HG03521 (cell line): ENCODE data around the gene ST6GALNAC2.
"Not testable (repeated sequence)": the region's sequence is repeated elsewhere in the genome, so short reads cannot be mapped to it uniquely, and the experiment has no call there.

ENCODE experiments used
- ATAC-seq: cut with Tn5 transposase; IDR thresholded peaks from one replicate; pipeline ENCODE4 v1.9.1; 2021; ENCODE audit warnings: mild to moderate bottlenecking, moderate library complexity; ENCODE audit not compliant: unreplicated experiment

ST6GALNAC2 gene

DNA sequence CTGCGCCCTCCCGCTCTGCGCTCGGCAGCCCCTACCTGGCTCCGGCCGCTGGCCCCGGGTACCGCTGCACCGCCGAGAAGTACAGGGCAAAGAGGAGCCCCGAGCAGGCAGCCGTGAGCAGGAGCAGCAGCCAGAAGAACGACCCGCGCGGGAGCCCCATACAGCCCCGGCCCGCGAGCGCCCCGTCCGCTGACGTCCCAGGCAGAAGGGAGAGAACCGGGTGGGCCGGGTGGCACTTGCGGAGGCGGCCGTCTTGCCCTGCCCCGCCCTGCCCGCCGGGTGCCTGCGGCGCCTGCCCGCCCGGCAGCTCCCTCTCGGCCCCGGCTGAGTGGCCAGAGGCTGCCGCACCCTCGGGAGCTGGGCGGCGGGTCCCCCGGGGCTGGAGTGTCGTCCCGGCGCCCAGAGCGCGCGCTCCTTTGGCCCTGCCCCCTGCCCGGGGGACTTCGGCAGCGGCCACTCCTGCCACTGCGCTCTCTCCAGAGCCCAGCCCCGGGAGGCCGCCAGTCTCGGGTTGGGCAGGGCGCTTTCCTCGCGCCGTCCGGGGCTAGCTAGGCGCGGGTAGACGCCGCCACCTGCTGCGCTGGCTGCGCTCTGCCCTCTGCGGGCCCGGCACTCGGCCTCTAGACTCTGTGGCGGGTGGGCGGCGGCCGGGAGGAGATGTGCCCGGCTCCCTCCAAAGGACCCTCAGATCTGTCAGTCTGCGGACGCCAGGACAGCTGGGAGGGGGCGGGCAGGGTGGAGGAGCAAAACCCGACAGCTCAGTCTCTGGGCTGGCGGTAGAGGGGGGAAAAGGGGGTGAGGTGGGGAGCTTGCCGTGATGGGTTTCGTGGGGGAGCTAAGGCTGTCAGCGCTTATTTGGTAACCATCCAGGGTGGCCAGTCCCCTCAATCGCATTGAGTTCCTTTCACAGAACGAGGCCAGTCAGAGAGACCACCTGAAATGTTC, at the start of gene ST6GALNAC2:
TSS of gene ST6GALNAC2 (minus strand) at position 212 of the 945 bp plus-strand sequence. CDS start at position 160, 52 bp downstream.
- no peak for ATAC-seq

DNA sequence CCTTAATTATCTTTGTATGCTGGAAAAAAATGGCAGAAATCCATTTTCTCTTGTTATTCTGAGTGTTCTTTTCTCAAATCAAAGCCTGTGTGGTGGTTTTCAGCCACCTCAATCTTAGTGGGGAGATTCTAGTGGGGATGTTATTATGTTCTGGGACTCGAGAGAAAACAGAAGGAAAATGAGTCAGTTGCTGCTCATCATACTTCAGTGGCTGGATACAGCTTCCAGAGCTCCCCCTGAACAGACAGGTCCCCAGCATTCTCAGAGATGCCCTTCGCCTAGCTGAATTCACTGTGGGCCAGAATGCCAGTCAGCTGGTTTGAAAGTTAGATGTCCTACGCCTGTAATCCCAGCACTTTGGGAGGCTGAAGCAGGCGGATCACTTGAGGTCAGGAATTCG, 49.4 kb upstream of the ST6GALNAC2 start:
- ATAC-seq: no peak

DNA sequence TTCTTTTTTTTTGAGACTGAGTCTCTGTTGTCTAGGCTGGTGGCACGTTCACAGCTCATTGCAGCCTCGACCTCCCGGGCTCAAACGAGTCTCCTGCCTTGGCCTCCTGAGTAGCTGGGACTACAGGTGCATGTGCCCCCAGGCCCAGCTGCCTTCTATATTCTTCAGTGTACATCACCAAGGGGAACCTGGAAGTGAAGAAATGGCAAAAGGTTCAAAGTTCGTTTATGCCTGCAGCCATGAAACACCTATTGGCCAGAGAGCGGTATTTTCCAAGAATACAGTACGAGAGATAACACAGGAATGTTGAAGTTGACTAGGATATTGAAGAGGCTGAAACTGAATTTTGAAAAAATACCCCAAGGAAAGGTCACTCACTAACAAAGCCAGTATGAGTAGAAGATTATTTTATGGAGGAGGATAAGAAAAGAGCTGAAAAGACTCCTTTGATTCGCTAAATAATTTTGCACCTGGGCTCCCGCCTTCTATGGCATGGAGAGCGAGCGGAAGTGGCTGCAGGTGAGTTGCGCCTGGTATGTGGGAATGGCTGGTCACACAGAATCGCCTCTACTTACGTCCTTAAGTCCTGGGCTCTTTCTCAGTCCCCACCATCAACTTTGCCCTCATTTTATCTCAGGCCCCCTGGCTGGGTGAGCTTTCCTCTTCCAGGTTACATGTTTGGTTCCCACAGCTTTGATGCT, 48.1 kb upstream of the ST6GALNAC2 start:
- no peak for ATAC-seq

DNA sequence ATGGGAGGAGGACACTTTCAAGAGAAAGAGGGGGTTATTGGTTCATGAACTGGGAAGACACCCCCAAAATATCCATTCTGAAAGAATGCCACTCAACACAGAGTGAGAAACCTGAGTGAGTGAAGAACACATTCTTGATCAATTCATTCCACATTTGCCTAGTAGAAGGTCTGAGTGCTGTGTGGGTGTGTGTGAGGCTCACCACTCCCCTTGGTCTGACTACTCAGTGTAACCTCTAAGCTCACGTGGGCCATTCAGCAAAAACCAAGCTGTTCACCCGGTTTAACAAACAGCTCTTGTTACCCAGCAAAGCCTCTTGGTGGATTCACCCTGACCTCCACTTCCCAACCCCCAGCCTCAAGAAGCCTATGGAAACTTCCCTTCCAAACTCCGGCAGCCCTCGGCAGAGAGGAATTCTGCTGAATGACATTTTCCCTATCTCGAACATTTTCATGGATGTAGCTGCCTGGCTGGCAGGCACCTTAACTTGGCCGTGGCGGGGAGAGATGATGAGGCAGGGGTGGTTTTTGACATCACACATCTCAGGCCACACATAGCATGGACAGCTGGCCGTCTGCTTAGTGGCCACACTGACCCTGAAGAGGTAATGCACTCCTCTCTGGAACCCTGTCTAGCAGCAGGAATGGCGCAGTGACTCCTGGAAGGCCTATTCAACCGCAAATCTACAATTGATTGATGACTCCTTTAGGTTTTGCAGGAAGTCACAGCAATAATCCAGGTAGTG, 46.3 kb upstream of the ST6GALNAC2 start:
- no peak for ATAC-seq

DNA sequence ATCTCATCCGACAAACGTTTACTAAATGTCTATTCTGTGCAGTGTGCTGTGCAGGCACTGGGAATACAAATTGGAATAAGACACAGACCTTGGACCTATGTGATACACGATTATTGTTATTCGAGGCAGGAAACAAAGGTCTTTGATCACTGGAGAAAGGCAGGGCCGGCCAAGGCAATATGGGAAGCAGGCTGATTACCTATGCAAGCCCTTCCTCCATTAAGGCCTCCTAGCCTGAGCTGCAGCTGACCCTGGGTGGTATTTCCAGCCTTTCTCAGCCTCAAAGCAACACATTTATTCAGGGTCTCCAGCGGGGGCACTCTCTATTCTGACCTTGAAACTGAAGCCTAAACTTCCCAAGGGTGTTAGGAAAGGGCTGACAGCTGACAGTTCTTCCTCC, 44.5 kb upstream of the ST6GALNAC2 start:
- ATAC-seq: no peak

DNA sequence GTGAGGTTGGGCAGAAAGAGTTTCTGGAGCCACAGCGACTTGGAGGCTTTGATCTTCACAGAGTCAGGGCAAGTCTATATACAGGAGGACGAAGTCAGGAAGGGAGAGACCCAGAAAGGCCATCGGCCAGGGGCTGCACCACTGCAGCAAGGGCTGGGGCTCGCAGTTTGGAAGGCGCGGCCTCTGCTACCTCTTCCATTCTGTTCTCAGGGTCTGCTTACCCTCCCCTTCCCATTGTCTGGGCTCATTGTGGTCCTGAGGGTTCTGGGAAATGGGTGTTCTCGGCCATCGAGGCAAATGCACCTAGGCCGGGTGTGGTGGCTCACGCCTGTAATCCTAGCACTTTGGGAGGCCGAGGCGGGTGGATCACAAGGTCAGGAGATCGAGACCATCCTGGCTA, 41.9 kb upstream of the ST6GALNAC2 start:
- ATAC-seq: no peak

DNA sequence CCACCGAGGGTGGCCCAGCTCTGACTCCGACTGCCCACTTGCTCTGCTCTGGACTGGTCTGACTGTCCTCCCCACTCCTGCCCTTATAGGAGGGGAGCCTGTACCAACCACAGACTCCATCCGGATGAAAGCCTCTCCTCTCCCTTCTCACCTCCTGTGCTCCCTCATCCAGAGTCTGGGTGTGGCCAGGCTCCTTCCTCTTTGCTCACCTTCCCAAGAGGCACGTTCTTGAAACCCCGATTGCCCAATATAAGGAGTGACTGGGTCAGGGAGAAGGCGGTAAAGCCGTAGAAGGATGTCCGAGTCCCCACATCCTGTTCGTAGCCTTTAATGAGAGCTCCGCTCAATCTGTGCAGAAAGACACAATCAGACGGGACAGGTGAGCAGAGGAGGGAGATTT, 40.8 kb upstream of the ST6GALNAC2 start:
- no peak for ATAC-seq

DNA sequence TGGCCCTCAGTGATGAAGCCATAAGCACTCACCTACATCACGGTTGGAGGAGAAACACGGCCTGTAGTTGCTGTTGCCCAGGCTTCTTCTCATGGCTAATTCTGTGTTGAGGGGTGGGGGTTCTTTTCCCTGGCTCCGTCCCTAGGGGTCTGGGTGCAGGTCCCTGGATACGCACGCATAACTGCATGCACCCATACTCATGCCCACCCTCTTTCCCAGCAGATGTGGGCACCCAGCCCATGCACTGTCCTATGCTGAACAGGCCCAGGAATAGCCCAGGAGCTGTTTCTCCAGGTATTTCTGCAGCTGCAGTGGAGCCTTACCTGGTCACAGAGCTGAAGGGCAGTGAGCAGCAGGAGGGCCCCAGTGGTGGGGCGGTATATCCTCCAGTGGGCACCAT, 39.8 kb upstream of the ST6GALNAC2 start:
- no peak for ATAC-seq

DNA sequence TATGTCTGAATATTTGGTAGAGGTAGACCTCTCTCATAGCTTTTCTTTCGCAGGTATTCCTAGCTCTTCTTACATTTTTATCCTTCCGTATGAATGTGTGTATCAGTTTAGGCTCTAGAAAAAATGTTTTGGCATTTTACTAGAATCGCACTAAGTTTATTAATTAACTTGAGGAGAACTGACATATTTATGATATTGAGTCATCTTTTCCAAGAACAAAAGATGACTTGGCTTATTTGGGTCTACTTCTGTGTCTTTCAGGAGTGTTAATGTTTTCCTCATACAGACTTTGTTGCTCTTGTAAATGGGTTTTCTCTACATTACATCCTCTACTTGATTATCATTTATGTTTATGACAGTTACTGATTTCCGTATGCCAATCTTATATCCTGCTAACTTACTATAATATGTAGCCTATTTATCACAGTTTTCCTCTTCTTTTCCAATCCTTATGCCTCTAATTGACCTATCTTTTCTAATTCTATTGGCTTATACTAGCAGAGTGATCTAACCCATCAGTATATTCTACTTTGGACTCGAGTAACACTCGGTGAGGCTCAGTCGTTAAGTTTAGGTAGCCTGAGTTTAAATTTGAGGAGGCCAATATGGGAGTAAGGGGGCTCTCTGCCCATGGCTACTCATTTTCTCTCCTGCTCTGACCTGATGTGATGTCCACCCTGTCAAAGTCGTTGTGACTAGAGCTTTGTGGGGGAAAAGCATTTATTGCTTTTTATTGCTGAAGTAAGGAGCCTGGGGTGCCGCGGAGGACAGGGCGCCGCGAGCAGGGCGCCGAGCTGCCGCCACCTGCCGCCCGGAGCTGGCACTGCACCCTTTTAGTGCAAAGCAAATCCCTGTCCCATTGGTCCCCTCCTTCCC, 37.8 kb upstream of the ST6GALNAC2 start:
- no peak for ATAC-seq

DNA sequence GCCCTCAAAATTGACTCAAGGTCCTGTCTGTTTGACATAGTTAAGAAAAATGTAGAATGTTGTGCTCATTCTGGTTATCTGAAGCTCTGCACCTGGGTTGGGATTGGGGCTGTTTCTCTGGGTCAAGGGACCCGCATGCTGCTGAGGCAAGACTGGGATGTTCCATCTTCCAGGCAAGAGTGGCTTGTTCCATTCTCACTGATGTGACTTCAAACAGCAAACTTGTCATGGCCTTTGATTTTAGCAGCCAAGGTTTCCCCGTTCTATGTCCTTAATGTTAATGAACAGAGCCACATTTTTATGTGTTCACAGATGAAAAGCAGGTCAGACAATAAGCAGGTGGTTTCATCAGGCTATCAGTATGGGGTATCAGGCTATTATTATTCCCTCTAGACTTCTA, 32.2 kb upstream of the ST6GALNAC2 start:
- no peak for ATAC-seq

DNA sequence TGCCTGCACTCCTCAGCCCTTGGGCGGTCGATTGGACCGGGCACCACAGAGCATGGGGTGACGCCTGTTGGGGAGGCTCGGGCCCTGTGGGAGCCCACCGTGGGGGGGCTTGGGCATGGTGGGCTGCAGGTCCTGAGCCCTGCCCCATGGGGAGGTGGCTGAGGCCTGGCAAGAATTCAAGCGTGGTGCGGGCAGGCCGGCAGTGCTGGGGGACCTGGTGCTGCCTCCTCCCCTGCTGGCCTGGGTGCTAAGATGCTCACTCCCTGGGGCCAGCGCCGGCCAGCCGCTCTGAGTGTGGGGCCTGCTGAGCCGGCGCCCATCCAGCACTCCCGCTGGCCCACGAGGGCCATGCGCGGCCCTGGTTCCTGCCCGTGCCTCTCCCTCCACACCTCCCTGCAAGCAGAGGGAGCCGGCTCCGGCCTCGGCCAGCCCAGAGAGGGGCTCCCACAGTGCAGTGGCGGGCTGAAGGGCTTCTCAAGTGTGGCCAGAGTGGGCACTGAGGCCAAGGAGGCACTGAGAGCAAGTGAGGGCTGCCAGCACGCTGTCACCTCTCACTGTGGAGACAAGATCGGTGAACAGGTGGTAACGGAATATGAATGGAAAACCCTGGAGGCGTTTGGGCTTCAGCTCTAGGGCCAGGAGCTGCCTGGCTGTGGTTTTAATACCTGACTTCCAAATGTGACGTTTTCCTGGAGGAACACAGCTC, 29.4 kb upstream of the ST6GALNAC2 start:
- ATAC-seq: no peak

DNA sequence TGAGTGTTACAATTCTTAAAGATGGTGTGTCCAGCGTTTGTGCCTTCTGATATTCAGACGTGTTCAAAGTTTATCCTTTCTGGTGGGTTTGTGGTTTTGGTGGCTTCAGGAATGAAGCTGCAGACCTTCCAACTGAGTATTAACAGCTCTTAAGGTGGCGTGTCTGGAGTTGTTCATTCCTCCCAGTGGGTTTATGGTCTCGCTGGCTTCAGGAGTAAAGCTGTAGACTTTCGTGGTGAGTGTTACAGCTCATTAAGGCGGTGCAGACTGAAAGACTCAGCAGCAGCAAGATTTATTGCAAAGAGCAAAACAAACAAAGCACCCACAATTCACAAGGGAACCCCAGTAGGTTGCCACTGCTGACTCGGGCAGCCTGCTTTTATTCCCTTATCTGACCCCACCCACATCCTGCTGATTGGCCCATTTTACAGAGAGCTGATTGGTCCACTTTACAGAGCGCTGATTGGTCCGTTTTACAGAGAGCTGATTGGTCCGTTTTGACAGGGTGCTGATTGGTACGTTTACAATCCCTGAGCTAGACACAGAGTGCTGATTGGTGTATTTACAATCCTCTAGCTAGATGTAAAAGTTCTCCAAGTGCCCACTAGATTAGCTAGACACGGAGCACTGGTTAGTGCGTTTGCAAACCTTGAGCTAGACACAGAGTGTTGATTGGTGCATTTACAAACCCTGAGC, 28.6 kb upstream of the ST6GALNAC2 start:
- not testable (repeated sequence) for ATAC-seq

DNA sequence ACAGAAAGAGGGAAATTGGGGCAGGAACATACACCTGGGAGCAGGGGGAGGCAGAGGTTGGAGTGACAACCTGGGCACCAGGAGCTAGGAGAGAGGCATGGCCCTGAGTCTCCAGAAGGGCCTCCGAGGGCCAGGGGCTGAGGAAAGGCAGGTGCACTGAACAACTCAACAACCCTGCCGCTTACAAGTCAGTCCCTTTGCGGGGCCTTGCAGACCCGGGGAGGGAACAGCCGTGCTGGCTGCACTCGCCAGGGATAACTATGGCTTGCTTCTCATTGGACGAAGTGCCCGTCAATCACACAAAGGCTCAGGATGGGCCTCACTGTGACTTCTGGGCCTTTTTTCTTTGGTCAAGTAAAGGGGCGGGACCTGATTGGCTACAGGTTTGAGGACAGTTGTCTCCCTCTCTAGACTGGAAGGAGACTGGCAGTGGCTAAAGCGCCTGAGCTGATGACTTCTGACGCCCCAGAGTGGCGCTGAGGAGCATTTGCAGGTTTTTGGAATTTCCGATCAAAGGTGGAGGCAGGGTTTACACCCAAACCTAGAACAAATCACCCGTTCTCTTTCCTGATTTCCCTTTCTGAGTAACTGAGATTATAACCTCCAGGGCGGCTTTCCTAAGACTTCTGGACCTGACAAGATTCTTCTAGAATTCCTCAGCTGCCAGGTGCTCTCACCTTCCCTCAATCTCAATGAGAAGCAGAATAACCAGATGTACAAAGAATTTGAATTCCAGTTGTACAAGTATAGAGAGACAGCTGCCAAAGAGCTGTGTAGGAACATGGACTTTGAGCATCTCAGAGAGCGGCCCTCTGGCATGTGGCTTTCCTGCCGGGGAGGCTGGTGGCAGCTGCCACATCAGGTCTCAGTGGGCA, 27.6 kb upstream of the ST6GALNAC2 start:
- ATAC-seq: no peak

DNA sequence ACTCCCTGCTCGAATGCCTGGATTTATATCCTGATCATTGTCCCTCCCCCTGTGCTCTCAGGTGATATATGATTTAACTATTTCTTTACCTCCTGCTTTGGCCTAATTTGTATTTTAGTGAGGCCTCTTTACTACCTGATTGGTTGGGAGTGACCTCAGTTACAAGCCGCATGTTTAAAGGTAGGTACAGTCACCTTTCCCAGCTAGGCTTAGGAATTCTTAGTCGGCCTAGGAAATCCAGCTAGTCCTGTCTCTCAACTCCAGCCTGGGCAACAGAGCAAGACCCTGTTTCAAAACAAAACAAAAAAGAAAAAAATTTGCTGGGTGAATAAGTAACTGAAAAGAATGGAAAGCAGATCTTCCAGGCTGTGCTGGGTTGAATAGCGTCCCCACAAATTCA, 26.8 kb upstream of the ST6GALNAC2 start:
- ATAC-seq: no peak

DNA sequence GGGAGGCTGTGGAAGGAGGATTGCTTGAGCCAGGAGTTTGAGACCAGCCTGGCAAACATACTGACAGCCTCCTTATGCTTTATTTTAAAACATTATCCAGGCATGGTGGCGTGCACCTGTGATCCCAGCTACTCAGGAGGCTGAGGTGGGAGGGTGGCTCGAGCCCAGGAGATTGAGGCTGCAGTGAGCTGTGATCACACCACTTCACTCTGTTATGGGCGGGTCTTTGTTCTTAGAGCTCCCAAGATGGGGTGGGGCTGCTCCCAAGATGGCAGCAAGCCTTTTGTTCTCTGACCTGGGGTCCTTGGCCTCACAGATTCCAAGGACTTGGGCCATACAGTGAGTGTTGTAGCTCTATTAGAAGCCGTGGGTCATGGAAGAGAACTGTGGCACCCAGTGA, 26.1 kb upstream of the ST6GALNAC2 start:
- no peak for ATAC-seq

DNA sequence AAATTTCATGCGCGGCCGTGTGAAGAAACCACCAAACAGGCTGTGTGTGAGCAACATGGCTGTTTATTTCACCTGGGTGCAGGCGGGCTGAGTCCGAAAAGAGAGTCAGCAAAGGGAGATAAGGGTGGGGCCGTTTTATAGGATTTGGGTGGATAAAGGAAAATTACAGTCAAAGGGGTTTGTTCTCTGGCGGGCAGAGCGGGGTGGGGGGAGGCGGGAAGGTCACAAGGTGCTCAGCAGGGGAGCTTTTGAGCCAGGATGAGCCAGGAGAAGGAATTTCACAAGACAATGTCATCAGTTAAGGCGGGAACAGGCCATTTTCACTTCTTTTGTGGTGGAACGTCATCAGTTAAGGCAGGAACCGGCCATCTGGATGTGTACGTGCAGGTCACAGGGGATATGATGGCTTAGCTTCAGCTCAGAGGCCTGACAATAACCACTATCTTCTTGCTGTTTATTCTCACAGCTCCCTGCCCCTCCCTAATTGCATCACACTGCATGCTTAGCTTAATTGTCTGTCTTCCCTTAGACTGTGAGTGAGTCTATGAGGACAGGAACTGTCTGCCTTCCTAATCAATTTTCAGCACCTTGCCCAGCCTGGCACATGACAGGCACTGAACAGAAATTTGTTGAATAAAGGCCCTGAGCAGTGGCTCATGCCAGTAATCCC, 25.6 kb upstream of the ST6GALNAC2 start:
- not testable (repeated sequence) for ATAC-seq

DNA sequence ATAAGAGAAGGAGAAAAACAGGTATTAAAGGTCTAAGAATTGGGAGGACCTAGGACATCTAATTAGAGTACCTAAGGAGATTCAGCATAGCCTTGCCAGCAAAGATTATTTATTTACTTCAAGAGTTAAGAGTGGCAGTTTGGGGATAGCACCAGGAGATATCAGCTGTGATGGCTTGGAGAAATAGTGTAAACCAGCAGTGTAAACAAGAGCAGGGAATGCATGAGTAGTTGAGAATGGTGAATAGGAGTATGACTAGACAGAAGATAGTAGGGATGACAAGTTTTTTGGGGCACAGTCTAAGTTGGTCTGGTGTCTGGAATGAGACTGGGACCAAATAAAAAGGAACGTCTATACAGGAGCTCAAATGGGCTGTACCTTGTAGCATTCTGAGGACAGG, 21.0 kb upstream of the ST6GALNAC2 start:
- ATAC-seq: not testable (repeated sequence)

DNA sequence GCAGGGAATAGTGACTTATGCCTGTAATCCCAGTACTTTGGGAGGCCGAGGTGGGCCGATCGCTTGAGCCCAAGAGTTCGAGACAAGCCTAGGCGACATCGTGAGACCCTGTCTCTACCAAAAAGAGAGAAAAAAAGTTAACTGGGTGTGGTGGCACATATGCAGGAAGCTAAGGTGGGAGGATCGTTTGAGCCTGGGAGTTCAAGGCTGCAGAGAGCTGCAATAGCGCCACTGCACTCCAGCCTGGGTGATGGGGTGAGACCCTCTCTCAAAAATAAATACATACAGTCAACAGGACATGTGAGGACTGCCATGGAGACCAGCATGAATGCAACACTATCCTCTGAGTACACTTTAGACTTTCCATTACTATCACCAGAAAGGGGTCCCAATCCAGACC, 15.4 kb upstream of the ST6GALNAC2 start:
- no peak for ATAC-seq
